ENCODE measurements around the gene PEX16.

The PEX16 gene

DNA sequence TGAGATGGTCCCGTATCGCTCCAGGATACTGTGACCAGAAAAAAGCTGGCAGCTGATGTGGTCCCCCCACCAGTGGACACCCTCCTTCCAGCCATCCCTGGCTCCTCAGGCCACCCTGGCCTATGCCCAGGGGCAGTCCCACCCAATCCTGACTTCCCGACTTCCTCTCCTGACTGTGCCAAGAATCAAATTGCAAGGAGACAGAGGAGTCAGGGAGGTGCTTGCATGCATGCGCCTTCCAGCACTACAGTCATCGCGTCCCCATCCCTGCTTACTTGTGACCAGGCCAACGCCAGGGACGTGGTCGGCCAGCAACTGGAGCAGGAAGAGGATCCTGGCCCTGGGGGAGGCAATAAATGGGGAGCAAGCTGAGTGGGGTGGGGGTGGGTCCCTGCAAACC, 7.1 kb downstream of the PEX16 start:
- TF ChIP-seq TAF1 (IDR thresholded peaks at IDR 0.05; ENCODE audit: borderline replicate concordance, insufficient read depth, low read length) (no peak), REST (IDR thresholded peaks at IDR 0.05; ENCODE audit: insufficient read depth in 1 of 2, low read depth in 2 of 2, low read length in 2 of 2) (no peak), SIN3A (IDR thresholded peaks at IDR 0.05; ENCODE audit: borderline replicate concordance, insufficient read depth, low read length) (no peak), POLR2AphosphoS5 (IDR thresholded peaks at IDR 0.05; ENCODE audit: low read depth, low read length) (no peak), FOXP2 (optimal IDR thresholded peaks at IDR 0.05; ENCODE audit: borderline replicate concordance, extremely low read depth, extremely low read length, insufficient read depth) (no peak)

DNA sequence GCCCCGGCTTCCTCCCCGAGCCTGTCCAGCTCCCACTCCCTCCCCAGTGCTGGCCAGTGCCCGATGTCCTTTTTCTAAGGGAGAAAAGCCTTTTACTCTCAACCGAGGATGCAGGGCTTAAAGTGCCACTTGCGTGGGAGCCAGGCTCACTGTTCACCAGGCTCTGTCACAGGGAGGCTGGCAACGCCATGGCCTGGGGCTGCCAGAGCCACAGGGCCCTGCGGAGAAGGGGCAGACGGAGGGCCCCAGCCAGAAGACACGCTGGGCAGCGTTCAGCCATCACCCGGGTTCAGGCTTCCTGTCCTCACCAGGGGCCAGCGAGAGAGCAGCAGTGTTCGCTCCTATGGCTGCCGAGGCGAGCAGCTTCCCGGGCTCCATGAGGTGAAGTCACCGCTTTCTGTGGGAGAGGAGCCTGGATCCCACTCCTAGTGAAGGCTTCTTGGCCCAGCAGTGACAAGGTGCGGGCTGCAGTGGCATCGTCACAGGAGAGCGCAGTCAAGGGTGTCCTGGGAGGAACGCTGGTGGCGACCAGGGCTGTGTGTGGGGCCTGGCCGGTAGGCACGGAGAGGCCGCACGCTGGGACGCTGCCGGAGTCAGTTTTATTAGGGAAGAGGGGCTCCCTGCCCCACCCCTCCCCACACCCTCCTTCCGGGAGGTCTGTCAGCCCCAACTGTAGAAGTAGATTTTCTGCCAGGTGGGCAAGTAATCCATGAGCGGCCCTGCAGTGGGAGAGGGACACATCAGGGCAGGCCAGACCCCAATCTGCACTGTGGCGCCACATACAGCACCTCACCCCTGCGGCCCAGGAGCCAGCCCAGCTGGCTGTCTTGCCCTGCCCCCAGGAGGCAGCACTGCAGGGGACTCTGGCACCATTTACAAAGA, 7.8 kb downstream of the PEX16 start:
- TF ChIP-seq REST (IDR thresholded peaks at IDR 0.05; ENCODE audit: insufficient read depth in 1 of 2, low read depth in 2 of 2, low read length in 2 of 2) = no peak
- no peak for TF ChIP-seq TAF1 (IDR thresholded peaks at IDR 0.05; ENCODE audit: borderline replicate concordance, insufficient read depth, low read length)
- no peak for TF ChIP-seq FOXP2 (optimal IDR thresholded peaks at IDR 0.05; ENCODE audit: borderline replicate concordance, extremely low read depth, extremely low read length, insufficient read depth)
- TF ChIP-seq SIN3A (IDR thresholded peaks at IDR 0.05; ENCODE audit: borderline replicate concordance, insufficient read depth, low read length) = no peak
- TF ChIP-seq POLR2AphosphoS5 (IDR thresholded peaks at IDR 0.05; ENCODE audit: low read depth, low read length) = no peak

GRCh38 chr11:45907911-45908370, 9.7 kb downstream of the PEX16 start:
- TF ChIP-seq POLR2AphosphoS5 (IDR thresholded peaks at IDR 0.05; ENCODE audit: low read depth, low read length) (no peak; the same call in 1 of the 2 replicates), SIN3A (IDR thresholded peaks at IDR 0.05; ENCODE audit: borderline replicate concordance, insufficient read depth, low read length) (no peak), FOXP2 (optimal IDR thresholded peaks at IDR 0.05; ENCODE audit: borderline replicate concordance, extremely low read depth, extremely low read length, insufficient read depth) (no peak), REST (IDR thresholded peaks at IDR 0.05; ENCODE audit: insufficient read depth in 1 of 2, low read depth in 2 of 2, low read length in 2 of 2) (no peak), TAF1 (IDR thresholded peaks at IDR 0.05; ENCODE audit: borderline replicate concordance, insufficient read depth, low read length) (no peak)

DNA sequence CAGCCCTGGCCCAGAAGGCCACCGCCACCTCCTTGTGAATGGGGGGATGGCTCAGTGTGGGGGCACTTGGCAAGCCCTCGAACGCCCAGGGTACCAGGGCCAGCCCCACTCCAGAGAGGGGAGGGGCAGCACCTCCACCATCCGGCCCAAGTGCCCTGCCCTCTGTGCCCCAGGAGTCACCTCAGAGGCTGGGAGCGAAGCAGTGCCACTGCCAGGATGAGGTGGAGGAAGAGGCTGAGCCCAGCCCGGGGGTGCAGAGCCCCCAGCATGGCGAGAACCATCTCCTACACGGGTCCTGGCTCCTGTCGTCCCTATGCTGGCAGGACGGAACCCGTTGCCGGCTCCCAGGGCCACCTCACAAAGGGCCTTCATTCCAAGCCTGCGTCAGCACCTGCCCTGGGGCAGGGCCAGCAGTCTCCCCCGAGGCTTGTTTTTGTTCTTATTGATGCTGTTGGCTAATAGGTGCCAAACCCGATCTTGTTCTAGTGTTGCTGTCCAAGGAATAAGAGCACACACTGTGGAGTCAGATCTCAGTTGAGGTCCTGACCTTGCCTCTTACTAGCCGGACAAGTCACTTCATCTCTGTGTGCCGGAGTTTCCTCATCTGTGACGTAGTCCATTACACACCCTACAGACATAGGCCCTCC, 10.6 kb downstream of the PEX16 start, which contains the start of gene FREY1:
TSS of gene FREY1 (minus strand) at position 307 of the 647 bp plus-strand sequence. CDS start at position 281, 26 bp downstream.
- TF ChIP-seq SIN3A (IDR thresholded peaks at IDR 0.05; ENCODE audit: borderline replicate concordance, insufficient read depth, low read length) (no peak), REST (IDR thresholded peaks at IDR 0.05; ENCODE audit: insufficient read depth in 1 of 2, low read depth in 2 of 2, low read length in 2 of 2) (no peak), TAF1 (IDR thresholded peaks at IDR 0.05; ENCODE audit: borderline replicate concordance, insufficient read depth, low read length) (no peak), POLR2AphosphoS5 (IDR thresholded peaks at IDR 0.05; ENCODE audit: low read depth, low read length) (no peak), FOXP2 (optimal IDR thresholded peaks at IDR 0.05; ENCODE audit: borderline replicate concordance, extremely low read depth, extremely low read length, insufficient read depth) (no peak)
